Activated CD4-positive, alpha-beta T cell treated with anti-CD3 and anti-CD28 coated beads, Interleukin-2, amount 50 U/mL, for 16 hours (primary cell): ENCODE data around the gene KIAA1614.

ENCODE experiments used
- DNase-seq: peaks from one replicate; pipeline ENCODE4 v3.0.0-alpha.2; 2020

The KIAA1614 gene

DNA sequence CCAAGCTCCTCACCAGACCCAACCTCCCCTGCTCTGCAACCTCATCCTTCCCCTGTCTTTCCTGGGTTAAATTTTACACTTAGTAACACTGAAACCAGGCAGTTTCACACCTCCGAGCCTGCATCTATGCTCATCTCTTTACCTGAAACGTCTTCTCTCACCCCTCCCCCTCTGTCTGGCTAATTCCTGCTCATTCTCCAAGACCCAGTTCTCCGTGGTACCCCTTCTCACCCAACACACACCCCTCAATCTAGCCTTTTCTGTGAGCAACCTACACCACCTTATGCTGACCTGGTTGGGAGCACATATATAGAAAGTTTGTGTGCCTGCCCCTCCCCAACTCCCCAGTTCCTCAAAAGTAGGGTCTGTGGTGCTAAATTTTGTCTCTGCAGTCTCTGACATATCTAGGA is 3.7 kb upstream of the KIAA1614 start:
- DNase-seq: peak; percentile 63

DNA sequence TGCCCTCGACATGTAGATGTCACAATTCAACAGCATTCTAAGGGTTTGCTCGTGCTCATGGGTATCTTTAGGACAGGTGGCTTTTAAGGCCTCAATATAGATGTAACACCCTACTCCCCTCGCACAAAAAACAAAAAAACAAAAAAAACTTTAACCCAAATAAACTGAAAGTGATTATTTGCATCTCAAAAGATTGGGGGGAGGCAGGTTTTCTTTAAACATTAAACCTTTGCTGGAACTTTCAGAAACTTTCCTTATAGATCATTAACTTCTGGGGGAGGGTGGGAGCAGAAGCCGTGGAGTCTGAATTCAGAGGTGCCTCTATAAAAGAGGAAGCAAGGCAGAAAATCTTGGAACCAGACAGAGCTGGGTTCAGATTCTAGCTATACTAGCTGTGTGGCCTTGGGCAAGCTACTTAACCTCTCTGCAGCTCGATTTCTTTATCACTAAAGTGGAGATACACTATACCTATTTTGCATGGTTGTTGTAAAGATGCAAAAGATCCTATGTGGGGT is 3.2 kb upstream of the KIAA1614 start:
- DNase-seq: no peak

DNA sequence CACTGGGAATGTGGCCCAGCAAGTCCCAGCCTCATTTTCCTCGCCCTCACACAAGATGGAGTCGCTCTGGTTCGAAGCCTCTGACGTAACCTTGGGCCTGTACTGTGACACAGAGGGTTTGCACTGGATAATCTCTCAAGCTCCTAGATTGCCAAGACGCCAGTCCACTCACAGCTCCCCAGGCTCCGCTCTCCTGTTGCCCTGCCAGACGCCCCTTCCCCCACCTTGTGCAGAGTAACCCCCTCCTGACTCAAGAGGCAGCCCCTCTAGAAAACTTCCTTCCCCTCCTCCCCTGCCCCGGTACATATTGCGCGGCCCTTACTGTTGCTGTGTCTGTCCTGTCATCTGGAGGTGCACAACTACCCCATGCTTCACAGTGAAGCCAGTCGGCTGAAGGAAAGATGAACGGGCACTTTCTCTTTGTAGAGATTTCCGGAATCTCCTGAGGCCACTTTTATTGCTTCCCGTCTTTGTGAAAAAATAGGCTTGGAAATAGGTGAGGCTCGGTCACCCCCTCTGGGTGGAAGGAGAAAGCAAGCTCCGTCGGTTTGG is 981 bp upstream of the KIAA1614 start:
- no peak for DNase-seq

DNA sequence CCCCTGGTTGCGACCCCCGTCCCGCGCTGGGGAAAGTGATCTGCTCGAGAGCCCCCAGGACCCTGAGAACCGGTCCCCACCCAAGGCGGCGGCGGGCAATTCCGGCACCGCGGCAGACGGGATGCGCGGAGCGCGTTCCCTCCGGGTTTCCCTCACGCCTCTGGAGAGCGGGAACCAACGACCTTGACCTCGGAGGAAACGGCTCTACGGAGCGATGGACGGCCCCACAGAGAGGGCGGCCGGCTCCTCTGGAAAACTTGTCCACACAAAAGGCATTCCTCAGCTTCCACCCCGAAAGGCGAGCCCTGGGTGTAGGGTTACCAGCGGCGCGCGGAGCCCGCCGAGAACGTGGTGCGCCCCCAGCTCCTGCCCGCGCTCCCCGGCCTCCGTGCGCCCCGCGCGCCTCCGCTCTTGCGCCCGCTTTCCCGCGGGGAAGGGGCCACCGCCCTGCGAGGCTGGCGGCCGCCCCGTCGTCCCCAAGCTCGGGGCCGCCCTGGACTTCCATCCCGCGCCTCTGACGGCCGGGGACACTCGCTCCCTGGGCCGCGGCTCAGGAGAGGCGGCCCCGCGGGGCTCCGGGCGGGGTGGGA is 391 bp upstream of the KIAA1614 start:
- DNase-seq: no peak

DNA sequence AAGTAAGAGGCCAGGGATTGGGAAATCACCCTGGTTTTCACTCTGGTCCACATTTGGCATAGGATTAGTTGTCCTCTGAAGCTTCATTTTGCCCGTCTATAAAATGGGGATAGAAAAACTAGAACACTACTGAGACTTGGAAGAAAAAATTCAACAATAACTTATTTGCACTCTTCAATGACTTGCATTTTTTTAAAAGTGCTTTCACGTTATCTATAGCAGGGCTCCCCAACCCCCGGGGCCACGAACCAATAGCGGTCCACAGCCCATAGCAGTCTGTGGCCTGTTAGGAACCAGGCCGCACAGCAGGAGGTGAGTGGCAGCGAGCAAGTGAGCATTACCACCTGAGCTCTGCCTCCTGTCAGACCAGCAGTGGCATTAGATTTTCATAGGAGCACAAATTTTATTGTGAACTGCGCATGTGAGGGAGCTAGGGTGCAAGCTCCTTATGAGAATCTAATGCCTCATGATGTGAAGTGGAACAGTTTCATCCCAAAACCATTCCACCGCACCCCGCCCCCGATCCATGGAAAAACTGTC is 2.8 kb downstream of the KIAA1614 start:
- DNase-seq: no peak

DNA sequence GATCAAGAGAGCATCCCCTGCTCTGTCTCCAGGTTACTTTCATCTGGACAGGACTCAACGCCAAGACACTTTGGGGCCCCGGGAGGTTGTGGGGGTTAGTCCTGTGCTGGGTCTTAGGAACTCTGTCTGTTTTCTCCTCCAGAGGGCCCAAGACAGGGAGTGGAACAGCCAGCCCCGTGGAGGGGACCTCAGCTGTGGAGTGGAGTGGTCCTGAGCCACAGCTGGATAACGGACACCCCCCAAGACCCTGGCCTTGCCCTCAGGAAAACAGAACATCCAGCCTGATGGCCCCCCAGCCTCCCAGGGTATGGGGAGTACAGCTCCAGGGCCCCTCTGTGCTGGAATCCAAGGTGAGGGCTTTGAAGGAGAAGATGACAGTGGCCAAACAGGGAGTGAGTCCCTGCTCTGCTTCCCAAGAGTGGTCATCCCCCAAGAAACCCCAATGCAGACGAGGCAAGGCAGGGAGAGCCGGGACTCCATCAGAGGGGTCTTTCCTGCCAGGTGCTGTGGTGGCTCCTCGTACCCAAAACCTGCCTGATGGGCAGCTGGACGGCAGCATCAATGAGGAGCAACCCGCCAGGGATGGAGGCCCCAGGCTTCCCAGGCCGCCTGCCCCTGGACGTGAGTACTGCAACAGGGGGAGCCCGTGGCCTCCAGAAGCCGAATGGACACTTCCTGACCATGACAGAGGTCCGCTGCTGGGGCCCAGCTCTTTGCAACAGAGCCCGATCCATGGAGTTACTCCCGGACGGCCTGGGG is 3.5 kb downstream of the KIAA1614 start:
- no peak for DNase-seq

DNA sequence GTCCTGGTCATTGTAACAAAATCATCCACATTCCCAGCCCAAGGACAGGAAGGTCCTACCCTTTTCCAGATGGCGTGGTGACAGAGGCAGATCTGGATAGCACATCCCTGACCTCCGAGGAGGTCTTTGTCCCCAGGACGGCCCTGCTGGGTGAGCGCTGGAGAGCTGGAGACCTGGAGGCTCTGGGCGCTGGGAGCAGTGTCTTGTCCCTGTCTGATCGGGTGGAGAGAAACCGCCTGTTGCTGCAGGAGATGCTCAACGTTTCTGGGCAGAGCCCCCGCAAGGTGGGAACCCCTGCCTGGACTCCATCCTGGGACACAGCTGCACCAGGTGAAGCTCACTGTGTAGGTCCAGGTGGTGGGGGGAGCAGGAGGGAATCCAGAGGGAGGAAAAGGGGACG is 4.1 kb downstream of the KIAA1614 start:
- no peak for DNase-seq

DNA sequence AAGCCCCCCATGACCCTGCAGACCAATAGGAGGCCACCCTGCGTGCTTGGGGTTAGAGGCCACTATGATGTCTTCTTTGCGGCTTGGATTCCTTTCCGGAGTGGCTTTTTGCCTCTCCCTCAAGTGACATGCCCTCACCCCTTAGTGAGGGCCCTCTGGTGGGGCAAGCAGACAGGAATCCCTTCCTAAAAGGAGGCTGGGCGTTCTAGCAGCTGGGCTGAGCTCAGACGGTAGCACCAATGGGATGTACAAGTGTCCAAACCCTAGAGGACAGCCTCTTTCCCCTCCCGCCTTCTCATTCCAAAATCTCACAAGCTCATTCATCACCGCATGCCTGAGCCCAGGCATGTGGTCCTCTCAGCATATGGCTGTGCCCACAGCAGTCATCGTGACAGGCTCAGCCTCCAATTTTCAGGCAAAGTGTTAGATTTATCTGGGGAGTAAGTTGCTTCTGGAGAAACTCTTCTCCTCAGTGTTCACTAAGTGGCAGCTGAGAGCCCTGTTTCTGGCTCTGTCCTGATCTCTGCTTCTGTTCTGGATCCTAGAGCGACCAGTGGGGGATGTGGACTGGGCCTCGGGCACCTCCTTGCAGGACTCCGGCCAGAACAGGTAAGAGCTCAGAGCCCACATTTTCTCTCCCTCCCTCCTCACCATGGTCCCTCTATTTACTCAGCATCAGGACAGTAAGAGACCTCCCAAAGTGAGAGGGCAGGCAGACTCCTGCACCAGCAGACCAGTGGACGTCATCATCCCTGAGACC is 4.8 kb downstream of the KIAA1614 start:
- DNase-seq: no peak

DNA sequence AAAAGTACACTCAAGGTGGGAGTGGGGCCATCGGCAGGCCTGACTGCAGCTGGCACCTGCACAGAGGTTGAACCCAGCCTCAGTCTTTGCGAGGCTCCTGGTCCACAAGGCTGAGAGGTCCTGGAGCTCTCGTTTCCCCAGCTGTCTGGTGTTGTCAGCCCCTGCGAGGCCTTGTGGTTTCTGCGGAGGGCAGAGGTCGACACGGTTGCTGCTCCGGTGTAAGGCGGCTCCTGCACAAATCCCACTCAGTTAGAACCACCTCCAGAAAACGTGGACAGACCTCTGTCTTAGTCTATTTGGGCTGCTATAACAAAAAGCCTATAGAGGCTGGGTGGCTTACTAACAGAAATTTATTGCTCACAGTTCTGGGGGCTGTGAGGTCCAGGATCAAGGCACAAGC is 5.8 kb downstream of the KIAA1614 start:
- no peak for DNase-seq

DNA sequence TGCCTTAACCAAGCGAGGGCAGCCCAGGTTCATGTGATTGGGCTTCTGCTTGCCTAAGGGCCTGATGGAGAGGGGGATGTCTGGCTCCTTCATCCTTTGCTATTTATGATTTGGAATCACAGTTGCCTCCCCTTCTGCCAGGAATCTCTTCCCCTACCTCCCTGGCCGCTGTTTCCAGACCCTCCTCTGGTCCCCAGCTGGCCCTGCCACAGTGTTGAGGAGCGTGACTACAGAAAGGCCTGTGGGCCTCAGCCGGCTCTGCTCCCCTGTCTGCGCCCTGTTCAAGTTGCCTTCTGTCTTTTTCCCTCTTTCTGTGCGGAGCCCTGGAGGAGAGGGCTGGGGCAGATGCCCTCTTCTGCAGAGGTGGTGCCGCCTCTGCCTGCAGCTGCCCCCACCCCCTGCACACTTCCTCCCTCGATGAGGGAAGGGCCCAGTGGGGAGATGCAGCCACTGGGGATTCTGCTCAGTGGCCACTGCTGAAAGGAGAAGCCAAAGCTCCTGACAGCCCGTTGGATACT is 6.5 kb downstream of the KIAA1614 start:
- no peak for DNase-seq

DNA sequence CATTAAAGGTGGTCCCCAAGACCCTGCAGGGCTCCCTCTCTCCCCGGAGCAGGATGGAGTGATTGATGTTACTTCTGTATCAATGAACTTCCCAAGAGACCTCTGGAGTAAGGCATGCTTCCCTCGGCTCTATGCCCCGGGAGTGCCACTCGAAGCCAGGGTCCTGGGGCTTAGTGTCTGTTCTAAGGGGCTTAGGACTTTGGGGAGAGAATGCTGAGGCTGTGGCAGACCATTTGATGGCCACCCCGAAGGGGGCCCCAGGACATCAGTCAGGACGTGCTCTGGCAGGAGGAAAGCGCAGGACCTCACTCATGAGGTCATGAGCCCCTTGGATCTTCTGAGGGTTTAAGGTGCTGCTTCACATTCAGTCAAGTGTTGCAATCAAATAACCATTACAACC is 7.5 kb downstream of the KIAA1614 start:
- DNase-seq: no peak

DNA sequence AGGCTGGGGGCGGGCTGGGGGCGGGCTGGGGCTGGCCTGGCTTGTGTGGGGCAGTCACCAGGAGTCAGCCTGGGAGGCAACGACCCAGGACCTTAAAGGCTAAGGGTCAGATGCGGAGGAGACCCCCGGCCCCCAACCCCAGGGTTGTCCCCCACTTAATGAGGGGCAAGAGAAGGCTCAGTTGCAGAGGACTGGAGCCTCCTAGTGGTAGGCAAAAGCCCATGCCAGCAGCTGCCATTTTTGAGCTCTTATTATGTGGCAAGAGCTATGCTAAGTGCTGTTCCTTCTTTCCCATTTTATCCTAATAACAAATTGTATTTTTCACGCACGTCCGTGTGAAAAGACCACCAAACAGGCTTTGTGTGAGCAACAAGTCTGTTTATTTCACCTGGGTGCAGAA is 8.0 kb downstream of the KIAA1614 start:
- no peak for DNase-seq

DNA sequence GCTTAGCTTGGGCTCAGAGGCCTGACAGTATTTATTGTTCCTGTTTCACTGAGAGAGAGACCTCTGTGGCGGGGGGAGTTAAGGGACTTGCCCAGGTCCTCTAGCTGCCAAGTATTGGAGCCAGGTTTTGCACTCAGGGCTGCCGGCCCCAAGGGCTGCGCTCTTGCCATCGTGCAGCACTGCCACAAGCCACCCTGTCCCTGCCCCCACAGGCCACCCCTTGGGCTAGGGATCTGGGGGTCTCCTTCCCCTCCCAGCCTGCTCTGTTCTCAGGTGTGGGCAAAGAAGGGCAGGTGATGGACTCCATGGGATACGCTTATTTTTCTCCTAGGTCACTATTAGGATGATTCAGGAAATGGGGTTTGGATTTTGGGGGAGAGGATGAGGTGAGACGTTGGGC is 8.7 kb downstream of the KIAA1614 start:
- DNase-seq: no peak

DNA sequence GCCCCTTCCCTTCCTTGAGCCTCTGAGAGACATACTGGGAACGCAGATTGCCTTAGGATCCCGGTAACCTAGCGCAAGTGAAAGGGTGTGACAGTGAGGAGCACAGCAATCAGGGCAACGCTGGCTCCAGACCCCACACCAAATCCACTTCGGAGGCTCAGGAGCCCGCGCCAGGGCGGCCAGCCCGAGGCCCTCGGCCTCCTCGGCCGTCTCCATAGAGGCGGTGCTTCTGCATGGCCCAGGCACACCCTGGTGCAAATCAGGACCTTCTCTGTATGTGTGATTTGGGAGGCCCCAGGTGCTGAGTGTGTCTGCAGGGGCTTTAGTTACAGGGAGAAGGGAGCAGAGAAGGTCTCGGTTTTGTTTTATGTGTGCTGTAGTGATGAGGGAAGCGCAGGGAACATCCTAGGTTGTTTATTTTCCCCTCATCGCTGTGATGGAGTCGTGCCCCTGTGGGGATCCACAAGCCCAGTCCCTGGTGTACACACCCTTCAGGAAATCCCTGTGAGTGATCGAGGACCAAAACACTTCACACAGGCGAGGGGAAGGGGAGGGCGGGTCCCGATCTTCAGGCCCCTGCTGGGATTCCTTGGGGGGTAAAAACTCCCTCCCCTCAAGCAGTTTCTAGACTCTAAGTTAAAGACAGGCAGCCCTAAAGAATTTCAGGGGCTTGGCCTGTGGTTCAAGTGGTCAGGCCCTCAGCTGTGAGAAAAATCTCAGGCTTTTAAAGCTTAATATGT is 9.4 kb downstream of the KIAA1614 start:
- DNase-seq: no peak

DNA sequence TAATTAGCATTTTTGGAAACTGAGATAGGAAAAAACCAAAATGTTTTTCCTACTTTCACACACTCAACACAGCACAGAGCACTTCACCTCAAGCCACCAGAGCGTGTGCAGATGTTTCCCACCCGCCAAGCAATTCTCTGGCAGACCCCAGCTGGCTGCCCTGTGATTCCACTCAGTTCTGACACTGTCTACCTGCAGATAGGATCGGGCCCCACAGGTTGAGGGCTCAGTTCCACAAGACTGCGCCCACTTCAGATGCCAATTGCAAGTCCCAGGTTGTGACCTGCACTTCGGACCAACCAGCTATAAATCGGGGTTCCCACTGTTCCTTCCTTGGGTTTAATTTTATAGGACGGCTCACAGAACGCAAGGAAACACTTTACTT is 9.9 kb downstream of the KIAA1614 start:
- DNase-seq: no peak

DNA sequence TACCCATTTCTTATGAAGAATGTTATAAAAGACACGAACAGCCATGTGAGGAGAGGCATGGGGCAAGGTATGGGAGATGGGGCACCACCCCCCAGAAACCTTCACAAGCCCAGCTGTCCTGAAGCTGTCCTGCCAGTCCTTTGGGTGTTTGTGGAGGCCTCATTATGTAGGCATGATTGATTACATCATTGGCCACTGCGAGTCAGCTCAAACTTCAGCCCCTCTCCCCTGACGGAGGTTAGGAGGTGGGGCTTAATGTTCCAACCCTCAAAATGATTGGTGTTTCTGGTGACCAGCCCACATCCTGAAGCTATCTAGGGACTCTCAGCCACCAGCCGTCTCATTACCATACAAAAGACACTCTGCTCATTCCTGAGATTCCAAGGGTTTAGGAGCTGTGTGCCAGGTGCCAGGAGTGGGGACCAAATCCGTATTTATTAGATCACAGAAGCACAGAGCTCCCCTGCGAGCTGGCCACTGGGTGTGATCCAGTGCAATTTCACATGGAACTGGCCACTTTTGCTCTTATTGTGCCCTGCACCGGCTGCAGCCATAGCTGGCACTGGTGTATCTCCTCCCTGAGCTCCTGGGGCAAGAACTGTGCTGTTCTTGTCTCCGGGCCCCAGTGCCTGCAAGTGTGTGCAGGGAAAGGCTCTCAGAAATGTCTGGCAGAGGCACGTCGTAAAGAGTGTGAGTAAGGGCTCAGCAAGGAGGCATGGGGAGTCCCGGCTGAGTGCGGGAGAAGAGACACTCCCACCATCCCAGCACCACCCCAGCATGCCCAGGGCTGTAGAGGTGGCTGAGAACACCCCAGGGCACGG is 10.5 kb downstream of the KIAA1614 start:
- DNase-seq: no peak

DNA sequence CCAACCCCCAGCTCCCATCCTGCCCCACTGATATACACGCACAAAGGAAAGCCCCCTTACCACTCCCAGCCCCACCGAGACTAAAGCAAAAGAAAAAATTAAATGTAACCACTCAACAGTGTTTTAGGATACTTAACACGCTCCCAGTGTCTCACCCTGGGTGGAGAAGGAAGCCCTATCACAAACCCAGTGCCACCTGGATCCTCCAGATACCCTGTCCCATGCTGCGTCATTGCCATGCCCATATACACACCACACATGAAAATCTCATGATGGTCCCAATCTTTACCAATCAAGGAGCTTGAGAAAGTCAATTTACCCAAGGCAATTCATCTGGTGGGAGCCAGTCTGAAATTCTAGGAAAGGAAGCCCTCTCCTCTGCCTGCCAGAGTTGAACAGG is 11.2 kb downstream of the KIAA1614 start:
- no peak for DNase-seq

DNA sequence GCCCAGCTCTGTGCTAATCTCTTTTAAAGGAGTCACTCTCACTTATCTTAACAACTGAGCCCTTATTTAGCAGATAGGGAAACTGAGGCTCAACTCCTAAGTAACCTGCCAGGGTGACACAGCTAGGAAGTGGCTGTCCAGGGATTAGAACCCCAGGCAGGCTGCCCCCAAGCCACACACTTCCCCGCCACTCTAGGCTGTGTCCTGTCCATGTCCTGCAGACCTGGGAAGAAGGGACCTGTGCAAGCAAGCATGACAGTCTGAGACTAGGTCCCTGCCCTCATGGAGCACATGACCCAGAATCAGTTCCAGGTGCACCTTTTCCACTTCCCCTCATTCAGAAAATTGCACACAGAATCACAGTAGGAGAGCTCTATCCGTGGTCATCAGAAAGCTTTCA is 12.2 kb downstream of the KIAA1614 start:
- DNase-seq: no peak

DNA sequence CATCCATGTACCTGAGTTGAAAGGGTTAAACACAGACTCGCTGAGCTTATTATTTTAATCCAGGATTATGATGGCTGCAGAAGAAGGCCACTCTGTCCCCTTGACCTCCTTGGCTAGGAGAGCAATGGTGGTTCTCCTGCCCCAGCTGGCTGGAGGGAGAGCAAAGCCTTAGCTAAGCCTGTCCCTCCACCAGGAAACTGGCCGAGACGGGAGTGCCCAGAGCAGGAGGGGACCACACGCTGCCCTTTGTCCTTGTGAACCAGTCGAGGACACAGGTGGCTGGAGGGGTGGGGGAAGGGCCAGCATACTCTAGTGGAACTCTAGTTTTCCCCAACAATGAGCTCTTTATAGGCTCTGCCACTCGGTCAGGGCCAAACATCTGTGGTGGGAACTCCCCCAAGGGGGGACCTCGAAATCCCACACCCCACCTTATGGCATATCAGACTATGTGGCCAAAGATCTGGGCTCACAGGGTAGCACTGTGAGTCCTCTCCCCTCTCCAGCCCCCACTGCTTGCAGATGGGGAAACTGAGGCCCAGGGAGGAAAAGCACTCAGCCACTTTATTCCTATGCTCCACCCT is 12.9 kb downstream of the KIAA1614 start:
- DNase-seq: no peak

DNA sequence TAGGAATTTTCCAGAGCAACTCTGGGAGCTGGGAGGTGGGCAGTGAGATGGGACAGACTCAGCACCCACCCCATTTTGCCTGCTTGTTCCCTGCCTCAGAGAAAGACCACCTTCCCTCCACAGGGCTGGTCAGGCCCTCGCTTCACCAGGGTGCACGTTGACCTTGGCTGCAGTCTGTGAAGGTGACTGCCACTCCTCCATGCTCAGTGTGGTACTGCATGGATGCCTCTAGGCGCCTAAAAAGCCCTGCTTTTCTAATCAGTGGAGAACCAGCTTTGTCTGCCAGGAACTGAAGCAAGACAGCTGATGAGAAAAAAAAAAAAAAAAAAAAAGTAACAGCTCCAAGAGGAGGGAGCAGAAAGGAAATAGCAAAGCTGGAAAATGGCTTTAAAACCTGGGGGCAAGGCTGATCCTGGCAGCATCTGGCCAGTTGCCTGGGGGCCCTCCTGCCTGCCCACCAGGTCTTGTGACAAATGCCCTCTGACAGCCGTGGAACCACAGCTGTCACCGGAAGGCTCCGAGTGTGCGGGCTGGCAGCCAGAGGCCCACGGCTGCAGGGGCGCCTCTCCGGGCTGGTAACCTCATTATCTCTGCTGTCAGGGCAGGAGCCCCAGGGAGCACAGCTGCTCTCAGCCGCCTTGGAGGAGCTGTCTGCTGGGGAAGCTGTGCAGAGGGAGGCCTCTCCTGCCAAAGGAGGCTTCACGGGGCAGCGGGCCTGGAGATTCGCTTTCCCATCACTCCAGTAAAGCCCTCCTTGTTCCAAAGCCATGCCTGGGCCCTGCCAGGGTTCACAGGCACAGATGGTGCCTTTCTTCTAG is 13.7 kb downstream of the KIAA1614 start:
- DNase-seq: no peak
